Measurements from ENCODE around the gene SNED1.

DNA sequence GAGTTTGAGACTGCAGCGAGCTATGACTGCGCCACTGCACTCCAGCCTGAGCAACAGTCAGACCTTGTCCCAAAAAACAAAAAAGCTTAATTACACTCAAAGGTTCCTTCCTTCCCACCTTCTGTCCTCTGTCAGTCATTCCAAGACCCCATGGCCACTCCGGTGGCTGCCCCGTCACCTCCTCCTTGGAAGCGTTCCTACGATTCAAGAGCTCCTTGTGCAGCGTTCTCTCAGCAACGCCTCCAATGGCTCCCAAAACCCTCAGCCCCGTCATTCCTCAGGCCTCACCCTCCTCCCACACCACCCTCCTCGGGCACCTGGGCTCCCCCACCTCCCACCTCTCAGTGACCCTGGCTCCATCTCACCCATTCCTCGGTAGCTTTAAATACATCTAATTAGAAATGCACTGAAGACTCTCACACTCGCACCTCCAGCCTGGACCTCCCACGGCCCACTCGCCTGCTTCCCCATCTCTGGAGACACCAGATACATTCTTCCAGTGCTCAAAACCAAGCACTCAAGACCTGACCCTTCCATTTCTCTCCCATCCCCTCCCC, 142.9 kb downstream of the SNED1 start:
- TF ChIP-seq, protein P1, sequence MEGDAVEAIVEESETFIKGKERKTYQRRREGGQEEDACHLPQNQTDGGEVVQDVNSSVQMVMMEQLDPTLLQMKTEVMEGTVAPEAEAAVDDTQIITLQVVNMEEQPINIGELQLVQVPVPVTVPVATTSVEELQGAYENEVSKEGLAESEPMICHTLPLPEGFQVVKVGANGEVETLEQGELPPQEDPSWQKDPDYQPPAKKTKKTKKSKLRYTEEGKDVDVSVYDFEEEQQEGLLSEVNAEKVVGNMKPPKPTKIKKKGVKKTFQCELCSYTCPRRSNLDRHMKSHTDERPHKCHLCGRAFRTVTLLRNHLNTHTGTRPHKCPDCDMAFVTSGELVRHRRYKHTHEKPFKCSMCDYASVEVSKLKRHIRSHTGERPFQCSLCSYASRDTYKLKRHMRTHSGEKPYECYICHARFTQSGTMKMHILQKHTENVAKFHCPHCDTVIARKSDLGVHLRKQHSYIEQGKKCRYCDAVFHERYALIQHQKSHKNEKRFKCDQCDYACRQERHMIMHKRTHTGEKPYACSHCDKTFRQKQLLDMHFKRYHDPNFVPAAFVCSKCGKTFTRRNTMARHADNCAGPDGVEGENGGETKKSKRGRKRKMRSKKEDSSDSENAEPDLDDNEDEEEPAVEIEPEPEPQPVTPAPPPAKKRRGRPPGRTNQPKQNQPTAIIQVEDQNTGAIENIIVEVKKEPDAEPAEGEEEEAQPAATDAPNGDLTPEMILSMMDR (optimal IDR thresholded peaks at IDR 0.05 in 1 of 3, IDR thresholded peaks at IDR 0.05 in 1 of 3, conservative IDR thresholded peaks at IDR 0.05 in 1 of 3; ENCODE audit: extremely low read depth in 1 of 3, insufficient read depth in 2 of 3, low read length in 3 of 3) = no peak
- TF ChIP-seq EZH2 (IDR thresholded peaks at IDR 0.05; ENCODE audit: low read length) = no peak
